Uterus (tissue), 2 donors: ENCODE results near the gene KCNH2.

Experiments used
- CTCF ChIP-seq, 4 experiments: fragments of 200-600 bp in 2 of 4; fragments of 450-650 bp in 2 of 4; sonication (generic) in 2 of 4; IDR thresholded peaks; one replicate each; pipeline ENCODE4 v1.5.1; 2016 to 2019; ENCODE audit warnings: antibody characterized with exemption in 4 of 4, mild to moderate bottlenecking in 2 of 4, moderate library complexity in 1 of 4
- POLR2A ChIP-seq, 2 donors: fragments of 450-650 bp; IDR thresholded peaks; one replicate each; pipeline ENCODE4 v1.6.1; 2016; ENCODE audit warnings: antibody characterized with exemption in 2 of 2, mild to moderate bottlenecking in 1 of 2, moderate library complexity in 1 of 2

- TF ChIP-seq CTCF (IDR thresholded peaks at IDR 0.05), result no peak
- no peak for TF ChIP-seq POLR2A (IDR thresholded peaks at IDR 0.05)
Measured at GRCh38 chr7:150999001-150999400, 20.9 kb upstream of the KCNH2 start.
